GM21825 (cell line): ENCODE data around the gene TRIP10.

ENCODE experiments used
- ATAC-seq: cut with Tn5 transposase; IDR thresholded peaks from one replicate; pipeline ENCODE4 v1.9.1; 2021; ENCODE audit warnings: mild to moderate bottlenecking, moderate library complexity; ENCODE audit not compliant: unreplicated experiment

The TRIP10 gene

DNA sequence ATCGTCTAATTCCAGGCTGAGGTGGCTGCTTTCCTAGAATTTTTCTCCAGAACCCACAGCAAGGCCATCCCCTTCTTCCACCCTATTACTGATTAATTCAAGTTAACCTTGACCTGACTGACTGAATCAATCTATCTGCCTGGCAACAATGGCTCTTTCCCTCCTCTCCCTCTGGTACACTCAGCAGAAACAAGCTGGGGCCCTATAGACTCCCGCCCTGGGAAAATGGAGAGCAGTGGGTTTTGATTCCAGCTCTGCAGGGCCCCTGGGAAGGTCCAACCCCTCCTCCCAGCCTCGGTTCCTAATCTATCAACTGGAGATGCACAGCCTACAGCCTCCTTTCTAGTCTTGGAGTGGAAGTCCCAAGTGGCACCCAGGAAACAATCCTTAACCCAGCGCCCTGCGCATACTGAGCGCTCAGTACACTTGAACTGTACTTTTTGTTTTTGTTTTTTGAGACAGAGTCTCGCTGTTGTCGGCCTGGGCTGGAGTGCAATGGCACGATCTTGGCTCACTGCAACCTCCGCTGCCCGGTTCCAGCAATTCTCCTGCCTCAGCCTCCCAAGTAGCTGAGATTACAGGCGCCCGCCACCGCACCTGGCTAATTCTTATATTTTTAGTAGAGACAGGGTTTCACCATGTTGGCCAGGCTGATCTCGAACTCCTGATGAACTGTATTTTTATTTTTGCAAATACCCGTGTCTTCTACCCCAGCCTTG, 13.8 kb upstream of the TRIP10 start:
- ATAC-seq, result no peak

DNA sequence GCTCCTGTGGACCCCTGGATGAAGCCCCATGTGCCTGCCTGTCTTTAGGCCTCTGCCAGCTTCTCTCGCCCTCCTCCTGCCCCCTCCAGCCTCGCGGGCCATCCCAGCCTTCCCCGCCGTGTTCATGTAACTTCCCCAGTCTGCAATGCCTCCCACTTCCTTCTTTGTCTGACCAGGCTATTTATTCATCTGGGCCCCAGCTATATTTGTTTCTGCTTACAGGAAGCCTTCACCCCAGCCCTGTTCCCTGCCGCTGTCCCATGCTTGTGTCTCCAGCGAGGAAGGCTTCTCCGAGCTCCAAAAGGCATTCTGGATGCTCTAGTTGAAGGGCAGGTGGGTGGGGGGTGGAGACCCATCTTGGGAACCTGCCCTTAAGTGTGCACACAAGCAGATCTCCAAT, 11.1 kb upstream of the TRIP10 start:
- no peak for ATAC-seq

DNA sequence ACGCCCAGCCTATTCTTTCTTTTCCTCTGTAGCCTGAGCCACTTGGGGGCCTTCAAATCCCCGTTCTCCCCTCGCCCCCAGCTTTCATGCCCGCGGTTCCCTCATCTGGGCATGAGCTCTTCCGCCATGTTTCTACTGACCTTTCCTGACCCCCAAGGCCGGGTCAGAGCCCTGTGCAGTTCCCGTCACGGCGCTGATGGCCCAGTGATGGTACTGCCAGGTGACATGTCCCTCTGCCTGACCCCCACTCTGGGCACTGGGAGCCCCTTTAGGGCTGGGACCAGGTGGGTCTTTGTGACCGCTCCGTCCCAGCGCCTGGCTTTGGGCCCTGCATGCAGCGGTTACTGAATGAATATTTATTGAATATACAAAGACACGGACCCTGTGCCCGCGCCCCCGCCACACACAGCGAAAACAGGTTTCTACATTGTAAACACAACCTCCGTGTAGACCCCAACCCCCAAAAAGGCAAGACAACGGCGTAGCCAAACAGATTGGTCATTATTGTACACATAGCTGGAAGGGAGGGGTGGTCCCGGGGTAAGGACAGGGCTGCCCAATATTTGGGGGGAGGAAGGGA, 9.8 kb upstream of the TRIP10 start:
- ATAC-seq, result no peak

DNA sequence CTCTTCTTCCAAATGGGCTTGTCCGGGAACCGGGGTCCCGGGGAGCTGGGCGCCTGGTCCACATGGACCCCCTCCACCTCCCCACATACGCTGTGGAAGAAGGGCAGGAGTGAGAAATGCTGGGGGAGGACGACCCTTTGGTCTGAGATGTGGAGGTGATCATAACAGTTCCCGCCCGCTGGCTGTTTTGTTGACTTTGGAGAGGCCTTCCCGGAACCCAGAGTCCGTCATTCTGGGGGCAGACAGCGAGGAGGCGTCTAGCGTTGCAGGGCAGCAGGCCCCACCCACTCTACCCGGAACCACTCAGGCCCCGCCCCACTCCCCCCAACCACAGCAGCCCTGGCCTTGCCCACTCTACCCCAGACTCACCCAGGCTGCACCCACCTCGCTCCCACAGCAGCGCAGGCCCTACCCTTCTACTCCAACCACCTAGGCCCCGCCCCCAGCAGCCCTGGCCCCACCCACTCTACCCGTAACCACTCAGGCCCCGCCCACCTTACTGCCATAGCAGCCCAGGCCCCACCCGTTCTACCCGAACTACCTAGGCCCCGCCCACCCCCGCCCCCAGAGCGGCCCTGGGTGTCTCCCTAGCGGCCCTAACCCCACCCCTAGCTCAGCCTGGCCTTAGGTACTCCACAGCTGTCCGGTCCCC, 9.2 kb upstream of the TRIP10 start:
- no peak for ATAC-seq

DNA sequence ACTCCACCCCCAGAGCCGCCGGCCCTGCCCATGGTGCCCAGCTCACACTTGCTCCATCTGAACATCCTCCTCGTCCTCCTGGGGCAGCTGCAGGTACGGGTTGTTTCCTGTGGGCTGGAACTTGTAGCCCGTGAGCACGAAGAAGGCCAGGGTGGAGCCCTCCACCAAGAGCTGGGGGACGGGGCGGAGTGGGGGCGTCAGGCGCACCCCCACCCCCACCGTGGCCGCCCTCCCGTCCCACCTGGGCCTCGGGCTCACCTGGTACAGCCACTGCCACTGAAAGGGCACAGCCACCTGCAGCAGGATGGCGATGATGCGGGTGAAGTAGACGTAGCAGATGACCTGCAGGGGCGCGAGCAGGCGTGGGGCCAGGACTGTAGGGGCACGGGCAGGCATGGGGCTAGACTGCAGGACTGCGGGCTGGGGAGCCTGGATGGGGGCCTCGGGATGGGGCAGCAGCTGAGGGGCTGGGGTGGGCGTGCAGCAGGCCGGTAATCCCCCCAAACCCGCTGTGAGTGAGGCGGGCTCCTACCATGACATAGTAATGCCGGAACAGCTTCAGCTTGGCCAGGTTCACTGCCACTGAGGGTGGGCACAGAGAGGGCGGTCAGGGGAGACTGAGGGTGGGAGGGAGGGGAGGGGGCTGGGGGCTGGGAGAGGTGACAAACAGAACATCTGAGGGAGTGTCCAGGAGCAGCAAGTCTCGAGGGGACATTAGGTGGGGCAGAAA, 8.4 kb upstream of the TRIP10 start:
- ATAC-seq, result no peak

DNA sequence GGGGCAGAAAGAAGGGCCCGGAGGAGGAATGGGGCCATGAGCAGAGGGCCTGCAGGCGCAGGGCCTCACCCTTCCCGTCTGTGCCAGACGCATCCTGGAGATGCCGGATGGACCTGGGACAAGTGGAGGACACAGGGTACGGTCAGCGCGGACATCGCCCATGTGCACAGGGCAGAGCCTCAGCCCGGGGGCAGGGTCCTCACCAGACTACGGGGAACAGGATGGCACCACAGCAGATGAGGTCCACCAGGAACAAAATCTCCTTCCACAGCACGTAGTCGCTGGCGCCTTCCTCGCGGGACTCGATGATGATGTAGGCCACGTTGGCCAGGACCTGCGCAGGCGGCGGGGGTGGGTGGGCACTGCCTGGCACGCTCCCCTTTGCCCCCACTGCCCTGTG, 7.7 kb upstream of the TRIP10 start:
- ATAC-seq, result no peak

DNA sequence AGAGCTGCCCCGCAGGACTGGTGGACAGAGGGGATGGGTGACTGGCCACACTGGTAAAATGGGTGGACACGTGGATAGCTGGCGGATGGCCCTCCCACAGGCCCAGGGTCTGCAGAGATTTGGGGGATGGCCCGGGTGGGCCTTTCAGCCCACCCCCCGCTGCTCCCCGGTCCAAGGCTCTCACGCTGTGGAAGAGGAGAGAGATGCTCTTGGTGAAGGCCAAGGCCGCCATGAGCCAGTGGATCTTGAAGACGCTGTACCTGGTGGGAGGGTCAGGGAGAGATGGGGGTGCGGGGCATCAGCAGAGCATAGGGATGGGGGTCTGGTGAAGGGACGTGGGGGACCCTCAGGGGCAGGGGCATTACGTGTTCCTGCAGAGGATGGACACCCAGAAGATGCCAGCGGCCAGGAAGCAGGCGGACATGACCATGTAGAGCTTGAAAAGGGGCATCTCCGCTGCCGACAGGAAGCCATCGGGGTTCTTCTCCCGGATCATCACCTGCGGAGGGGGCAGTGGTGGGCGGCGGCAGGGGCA, 6.6 kb upstream of the TRIP10 start:
- ATAC-seq, result no peak

DNA sequence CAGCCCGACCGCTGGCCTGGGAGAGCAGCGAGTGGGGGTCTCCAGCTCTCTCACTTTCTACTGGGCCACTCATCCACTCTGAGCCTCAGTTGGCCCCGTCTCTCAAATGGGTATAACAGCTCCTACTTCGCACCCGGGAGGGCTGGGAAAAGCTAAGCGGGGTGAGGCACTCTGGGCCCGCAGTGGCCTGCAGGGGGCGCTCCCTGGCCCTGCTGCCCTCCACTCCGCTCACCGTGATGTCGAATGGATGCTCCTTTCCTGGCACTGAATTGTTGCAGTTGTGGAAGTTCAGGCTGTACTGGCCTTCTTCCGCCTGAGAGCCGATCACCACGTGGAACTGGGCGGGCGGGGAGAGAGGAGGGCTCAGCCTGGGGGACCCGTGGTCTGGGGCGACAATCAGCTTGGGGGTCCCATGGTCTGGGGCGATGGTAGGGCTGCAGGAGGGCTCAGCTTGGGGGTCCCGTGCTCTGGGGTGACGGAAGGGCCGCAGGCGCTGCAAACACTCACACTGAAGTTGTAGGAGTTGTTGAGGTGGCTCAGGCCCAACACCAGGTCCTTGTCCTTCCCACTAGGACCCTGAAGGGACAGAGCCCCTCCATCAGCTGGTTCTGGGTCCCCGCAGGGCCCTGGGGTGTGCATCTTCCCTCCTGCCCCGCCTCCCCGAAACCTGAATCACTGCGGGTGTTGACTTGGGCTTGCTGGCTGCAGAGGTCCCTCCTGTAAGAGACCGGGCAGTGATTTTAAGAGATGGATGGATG, 6.0 kb upstream of the TRIP10 start:
- ATAC-seq, result no peak

DNA sequence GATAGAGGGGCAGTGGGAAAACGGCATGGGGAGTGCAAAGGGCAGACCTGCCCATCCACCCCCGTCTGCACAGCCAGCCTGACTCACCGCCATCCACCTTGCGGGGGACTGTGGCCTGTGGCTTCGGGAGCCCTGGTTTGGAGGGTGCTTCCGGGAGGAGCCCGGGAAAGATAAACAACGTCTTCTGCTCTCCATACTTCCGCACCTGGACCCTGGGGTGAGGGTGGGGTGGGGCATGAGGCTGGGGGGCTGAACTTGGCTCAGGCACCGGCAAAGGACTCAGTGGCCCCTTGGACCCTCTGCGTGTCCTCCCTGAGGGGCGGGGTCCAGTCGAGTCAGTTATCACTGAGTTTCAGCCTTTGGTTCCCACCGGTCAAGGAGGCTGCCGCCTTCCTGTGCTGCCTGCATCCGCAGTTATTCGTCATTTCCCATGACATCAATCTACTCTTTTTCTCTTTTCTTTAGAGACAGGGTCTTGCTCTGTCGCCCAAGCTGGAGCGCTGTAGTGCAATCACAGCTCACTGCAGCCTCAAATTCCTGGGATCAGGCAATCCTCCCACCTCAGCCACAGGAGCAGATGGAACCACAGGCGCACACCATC, 5.3 kb upstream of the TRIP10 start:
- no peak for ATAC-seq

DNA sequence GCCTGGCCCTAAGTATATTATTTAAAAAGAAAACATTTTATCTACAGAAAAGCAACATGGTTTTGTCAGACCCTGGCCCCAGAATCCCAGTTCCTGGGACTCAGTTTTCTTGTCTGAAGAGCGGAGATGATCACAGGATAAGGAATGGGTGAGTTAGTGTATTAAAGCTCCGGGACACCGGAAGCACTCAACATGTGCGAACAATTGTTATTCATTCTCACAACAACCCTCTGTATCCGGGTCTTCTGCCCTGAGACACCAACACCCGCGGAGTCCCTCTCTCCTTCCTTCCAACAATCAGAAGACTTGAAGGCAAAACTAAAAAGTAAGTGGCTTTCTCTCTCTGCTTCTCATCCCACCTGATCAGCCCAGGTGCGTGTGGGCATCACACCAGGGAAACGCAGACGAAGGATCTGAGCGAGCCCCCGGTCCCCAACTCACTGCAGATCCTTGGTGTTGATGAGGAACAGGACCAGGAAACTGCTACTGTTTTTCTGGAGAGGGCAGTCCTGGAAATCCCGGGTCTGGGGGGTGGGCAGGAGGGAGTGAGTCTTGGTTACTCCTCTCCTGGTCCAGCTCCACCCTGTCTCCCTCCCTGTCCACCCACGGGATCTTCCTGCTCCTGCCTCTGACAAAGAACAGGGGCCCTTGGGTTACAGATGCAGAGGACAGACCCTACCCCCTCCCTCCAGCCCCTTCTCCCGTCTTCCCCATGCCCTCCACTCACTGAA, 4.1 kb upstream of the TRIP10 start:
- ATAC-seq, result no peak

DNA sequence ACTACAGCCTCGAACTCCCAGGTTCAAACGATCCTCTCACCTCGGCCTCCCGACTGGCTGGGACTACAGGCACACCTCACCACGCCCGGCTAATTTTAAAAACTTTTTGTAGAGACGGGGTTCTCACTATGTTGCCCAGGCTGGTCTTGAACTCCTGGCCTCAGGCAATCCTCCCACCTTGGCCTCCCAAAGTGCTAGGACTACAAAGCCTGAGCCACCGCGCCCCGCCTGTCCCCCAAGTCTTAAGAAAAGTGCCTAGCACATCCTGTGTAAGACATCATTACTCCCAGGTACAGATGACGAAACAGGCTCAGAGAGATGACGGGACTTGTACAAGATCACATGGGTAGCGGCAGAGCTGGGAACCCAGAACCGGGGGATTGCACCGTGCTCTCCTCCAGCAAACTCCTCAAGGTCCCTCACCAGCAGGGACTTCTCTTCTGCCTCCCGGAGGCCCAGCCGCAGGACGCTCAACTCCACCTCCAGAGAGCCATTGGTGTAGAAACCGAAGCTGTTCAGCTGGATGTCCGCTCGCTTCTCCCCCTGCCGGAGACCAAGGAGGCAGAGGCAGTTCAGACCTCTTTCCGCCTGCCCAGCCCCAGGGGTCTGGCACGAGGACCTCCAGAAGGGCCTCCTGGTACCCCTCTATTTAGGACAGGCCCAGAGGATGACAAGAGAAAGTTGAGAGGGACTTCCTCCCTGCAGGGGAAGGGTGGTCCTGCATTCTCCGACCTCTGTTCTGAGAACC, 3.1 kb upstream of the TRIP10 start:
- ATAC-seq, result no peak

DNA sequence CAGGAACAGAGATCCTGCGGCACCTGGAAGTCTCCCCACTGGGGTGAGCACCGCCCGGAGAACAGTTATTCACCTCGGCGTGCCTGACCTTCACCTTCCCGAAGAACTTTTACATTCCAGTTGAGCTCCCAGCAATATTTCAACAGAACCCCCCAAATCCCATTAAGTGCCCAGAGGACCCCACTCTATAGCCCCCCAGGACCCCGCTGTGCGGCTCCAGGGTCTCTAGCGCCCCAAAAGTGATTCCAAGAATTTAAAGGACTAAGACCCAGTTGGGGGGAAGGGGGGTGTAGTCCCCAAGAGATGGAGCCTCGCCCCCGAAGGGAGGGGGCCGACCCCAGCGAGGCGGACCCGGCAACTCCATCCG, 2.6 kb upstream of the TRIP10 start:
- ATAC-seq, result no peak

DNA sequence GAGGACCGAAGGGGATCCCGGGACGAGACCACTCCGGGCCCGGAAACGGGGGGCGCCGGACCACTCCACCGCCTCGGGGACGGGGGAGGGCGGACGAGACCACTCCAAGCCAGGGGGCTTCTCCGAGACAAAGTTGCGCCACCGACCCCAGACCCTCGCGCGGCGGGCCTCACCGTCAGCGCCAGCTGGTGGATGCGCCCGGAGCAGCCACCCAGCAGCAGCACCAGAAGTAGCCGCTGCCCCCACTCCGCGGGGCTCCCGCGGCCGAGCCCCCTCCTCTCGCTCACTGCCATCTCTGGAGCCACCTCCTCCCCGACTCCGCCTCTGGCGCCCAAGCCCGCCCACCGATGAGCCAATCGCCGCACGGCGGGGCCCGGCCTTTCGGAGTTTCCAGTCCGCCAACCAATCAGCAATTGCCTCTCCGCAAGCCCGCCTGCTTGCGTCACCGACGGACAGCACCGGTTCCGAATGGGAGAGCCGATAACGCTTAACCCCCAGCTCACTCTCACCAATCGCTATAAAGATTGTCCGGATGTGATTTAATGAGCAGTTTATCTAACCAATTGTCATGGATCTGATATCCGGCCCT, 2.1 kb upstream of the TRIP10 start, which contains the start of gene GPR108:
GPR108 (minus strand) TSS at position 297 of the 589 bp plus-strand sequence; CDS start at position 293, 4 bp downstream.
- peak; percentile 49 for ATAC-seq

DNA sequence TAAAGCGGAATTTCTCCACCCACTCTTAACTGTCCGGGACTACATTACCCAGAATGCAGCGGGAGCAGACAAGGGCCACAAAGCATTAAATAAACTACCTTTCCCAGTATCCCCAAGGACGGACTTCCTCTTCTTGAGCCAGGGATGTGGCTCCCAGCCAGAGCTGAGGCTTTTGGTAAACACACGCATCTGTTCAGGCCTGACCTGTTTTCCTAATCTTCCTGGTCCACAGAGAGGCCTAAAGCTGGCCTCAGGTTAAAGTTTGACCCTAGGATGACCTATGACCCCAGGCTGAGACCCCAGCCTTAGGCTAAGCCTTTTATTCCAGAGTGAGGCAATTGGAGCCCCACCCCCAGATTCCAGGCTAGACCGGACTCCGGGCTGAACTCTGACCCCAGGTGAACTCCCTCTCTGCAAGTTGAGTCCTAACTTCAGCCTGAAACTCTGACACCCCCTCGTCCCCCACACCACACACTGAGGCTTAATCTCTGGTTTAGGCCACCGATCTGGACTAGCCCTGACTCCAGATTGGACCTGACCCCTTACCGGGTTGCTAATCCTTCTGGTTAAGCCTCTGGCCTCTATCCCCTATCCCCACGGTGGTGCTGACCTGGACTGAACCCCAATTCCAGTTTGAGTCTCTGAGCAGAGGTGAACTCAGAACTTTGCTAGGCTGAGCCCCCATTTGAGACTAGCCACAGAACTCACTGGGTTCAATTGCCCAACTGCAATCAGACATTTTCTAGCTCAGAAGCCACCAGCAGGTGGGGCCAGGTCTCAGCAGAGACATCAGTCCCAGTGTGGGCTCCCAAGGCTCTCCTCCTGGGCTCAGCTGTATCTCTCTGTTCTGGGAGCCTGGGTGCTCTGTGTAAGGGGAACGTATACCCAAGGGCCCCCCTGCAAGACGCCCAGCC, 1.4 kb upstream of the TRIP10 start:
- ATAC-seq, result no peak

DNA sequence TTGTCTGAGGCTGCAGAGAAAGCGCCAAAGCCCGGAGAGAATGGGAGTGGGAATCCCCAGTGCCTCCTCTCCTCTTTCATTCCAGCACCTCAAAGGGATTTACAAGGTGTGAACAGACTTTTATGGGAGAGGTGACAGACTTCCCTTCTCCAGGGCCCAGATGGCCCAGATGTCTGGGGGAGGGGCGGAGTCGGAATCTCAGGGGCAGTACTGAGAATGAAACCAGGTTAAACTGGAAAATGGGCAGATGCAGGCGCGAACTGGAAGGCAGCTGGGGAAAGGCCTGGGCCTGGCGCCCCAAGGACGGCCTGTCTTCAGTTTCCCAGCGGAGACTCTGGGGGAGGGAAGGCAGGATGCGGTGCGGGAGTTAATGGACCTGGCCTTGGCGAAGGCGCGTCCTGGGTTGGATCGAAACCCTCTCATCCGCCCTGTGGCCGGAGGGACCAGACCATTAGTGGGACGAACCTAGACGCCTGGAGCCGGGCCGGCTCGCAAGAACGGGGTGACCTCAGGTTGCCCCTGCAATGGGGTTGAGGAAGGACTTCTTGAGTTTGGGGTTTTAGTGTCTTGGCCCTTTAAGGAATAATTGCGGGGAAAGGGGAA, 592 bp upstream of the TRIP10 start:
- ATAC-seq, result no peak

DNA sequence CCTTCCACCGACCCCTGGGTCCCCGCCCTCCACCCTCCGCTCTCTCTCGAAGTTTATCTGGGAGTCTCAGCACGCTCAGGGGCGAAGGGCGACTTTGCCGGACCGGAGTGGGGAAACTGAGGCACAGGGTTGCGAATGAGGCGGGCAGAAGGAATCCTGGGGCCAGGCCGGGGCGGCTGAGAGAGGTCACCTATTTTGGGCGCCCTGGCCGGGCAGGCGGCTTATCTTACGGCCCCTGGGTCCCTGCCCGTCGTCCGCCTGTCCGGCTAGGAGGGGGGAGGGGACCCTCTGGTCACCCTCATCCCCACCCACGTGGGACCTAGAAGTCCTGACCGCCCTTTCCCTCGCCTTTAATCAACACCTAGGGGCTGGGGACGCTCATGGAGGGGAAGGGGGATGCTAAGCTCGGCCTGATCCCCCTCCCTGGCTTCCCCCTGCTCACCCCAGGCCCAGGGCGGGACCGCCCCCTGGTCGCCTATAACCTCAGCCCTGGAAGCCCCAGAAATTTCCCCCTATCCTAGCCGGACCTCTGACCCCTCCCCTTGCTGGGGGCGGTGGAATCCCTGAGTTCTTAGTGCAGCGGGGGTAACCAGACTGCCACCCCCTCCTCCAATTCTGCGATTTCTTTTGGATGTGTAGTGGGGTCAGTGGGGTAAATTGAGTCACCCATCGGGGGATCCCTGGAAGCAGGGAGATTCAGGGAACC, 556 bp downstream of the TRIP10 start:
- no peak for ATAC-seq
